GM15510 (cell line): Measurements from ENCODE around the gene SERPINB8.

Experiments
- POLR2A ChIP-seq: IDR thresholded peaks from 3 replicates; pipeline ENCODE4 v1.6.1; 2011; ENCODE audit warnings: borderline replicate concordance; ENCODE audit not compliant: insufficient read length; ENCODE audit errors: extremely low read depth

SERPINB8 gene

DNA sequence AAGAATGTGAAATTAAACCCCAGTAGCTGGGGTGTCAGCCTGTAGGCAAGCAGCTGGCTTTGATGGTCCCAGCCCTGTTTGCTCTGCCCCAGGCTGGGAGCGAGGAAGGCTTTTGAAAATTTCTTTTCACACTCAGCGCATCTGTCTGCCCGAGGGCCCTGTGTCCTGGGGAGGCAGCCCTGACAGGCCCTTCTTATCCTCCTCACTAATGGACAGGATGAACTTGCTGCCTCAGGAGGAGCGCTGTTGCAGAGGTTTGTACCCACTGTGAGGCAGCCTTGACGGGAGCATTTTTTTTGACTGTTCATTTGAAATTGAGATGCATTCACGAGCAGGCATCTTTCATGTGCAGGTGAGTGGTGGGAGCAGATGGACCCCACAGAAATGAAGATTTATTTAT is 62.4 kb downstream of the SERPINB8 start:
- no peak for TF ChIP-seq POLR2A

DNA sequence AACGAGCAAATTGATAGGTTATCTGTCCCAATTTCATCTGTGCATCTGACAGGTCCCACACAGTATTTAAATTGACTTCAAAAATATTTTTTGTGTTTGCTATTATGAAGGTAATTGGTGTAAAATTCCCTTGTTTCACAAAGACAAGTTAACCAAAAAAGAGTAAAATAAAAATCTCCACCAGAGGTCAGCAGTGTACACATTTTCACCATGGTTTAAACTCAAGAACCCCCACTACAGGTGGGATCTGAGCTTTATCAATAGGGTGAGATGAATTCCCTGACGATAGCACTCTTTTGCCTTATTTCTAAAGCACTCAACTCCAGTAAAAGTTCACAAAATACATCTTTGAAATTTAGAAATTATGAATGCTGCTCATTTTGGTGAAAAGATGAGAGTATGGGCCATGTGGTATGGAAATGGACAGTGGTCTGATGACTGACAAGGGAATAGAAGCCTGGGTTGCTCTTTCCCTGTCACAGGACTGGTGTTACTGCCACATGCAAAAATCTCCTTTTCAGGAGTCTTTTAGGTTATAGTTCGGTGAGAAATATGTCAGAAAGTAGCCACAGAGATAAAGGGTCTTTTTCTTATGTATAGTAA is 68.0 kb downstream of the SERPINB8 start:
- TF ChIP-seq POLR2A, result no peak
